Breast epithelium (tissue), 3 donors: Measurements from ENCODE around the gene NEDD4.

ENCODE experiments used
- POLR2A ChIP-seq: fragments of 450-650 bp; IDR thresholded peaks from one replicate; pipeline ENCODE4 v1.6.1; 2016; ENCODE audit warnings: antibody characterized with exemption, mild to moderate bottlenecking, moderate library complexity
- TF ChIP-seq, protein P1 (sequence below), 3 donors: fragments of 450-650 bp; IDR thresholded peaks; one replicate each; pipeline ENCODE4 v1.5.1; 2016 to 2017; ENCODE audit warnings: antibody characterized with exemption in 3 of 3, mild to moderate bottlenecking in 3 of 3, moderate library complexity in 3 of 3

GRCh38 chr15:55800216-55800615, 193.2 kb downstream of the NEDD4 start:
- TF ChIP-seq, protein P1, sequence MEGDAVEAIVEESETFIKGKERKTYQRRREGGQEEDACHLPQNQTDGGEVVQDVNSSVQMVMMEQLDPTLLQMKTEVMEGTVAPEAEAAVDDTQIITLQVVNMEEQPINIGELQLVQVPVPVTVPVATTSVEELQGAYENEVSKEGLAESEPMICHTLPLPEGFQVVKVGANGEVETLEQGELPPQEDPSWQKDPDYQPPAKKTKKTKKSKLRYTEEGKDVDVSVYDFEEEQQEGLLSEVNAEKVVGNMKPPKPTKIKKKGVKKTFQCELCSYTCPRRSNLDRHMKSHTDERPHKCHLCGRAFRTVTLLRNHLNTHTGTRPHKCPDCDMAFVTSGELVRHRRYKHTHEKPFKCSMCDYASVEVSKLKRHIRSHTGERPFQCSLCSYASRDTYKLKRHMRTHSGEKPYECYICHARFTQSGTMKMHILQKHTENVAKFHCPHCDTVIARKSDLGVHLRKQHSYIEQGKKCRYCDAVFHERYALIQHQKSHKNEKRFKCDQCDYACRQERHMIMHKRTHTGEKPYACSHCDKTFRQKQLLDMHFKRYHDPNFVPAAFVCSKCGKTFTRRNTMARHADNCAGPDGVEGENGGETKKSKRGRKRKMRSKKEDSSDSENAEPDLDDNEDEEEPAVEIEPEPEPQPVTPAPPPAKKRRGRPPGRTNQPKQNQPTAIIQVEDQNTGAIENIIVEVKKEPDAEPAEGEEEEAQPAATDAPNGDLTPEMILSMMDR (IDR thresholded peaks at IDR 0.05), result no peak
- TF ChIP-seq POLR2A, result no peak
